Stimulated activated CD4-positive, alpha-beta T cell treated with anti-CD3 and anti-CD28 coated beads, TNF-alpha, amount 100 ng/mL, for 48 hours (primary cell): Measurements from ENCODE around the gene ZNF662.

Experiments used
- DNase-seq, 3 donors: peaks; one replicate each; pipeline ENCODE4 v3.0.0-alpha.2; 2020; ENCODE audit warnings: low read depth in 3 of 3

ZNF662 gene

GRCh38 chr3:42936157-42936981, 30.4 kb downstream of the ZNF662 start:
- DNase-seq, result no peak

- no peak for DNase-seq
These were observed 31.4 kb downstream of the ZNF662 start for GRCh38 chr3:42937334-42937733.

GRCh38 chr3:42942693-42943092, 36.8 kb downstream of the ZNF662 start:
- no peak for DNase-seq

- no peak for DNase-seq
These were observed 40.1 kb downstream of the ZNF662 start for GRCh38 chr3:42946050-42946449.

- DNase-seq, result no peak
These were observed 51.6 kb downstream of the ZNF662 start for GRCh38 chr3:42957573-42957972.

GRCh38 chr3:42960282-42960681, 54.3 kb downstream of the ZNF662 start:
- DNase-seq, result no peak

- no peak for DNase-seq
These were observed 54.8 kb downstream of the ZNF662 start for GRCh38 chr3:42960786-42961185.

GRCh38 chr3:42961633-42962032, 55.7 kb downstream of the ZNF662 start:
- peak in 1 of 3 donors; percentile 26 for DNase-seq

GRCh38 chr3:42963269-42963668, 57.3 kb downstream of the ZNF662 start:
- DNase-seq, result no peak

- DNase-seq, result no peak
These were observed 58.3 kb downstream of the ZNF662 start for GRCh38 chr3:42964266-42964665.
